Endothelial cell of umbilical vein (primary cell): ENCODE results near the gene TIFAB. TPM values are rescaled to one million over a fixed set of nuclear protein-coding genes. Genes with fewer than 3 reads are reported as not detected.

Experiments used
- BruUV-seq: library from RNA; stranded (reverse); fragments of 400-500 nt; replicated peaks from 2 replicates; lab custom pipeline; 2021; lab: Mats Ljungman, UMichigan
- CTCF ChIA-PET: fragments of 300-600, 350-600 bp; sonication (Branson Sonifier 250); formaldehyde crosslinking; loops from one replicate; lab custom pipeline; 2021; ENCODE audit warnings: antibody characterized with exemption, inconsistent platforms; lab: Charles Lee
- POLR2A ChIA-PET: fragments of 300-600, 350-600 bp; sonication (Branson Sonifier 250); formaldehyde crosslinking; loops from one replicate; lab custom pipeline; 2021; ENCODE audit warnings: antibody characterized with exemption, inconsistent platforms; lab: Charles Lee
- DNase-seq: peaks from one replicate; pipeline ENCODE4 v3.0.0-alpha.2; 2011; ENCODE audit warnings: low read depth, low spot score
- FAIRE-seq: peaks from 2 replicates; lab custom pipeline; 2011; peaks lifted over from hg19 to GRCh38; lab: Jason Lieb, UNC
- H2AFZ ChIP-seq: 2 replicates; pipeline ENCODE4 v1.6.0; 2012; ENCODE audit warnings: low read depth, low read length, control low read depth, inconsistent platforms
- H3K27ac ChIP-seq: 2 replicates; pipeline ENCODE4 v1.5.1; 2011; ENCODE audit warnings: low read depth, mild to moderate bottlenecking, control low read depth, low read length, moderate library complexity; ENCODE audit not compliant: insufficient read depth
- H3K27me3 ChIP-seq, 2 experiments: 2 replicates each; pipeline versions ENCODE4 v1.6.0 to v1.6.1; 2011; ENCODE audit warnings: low read length in 2 of 2, mixed read lengths in 1 of 2; ENCODE audit not compliant: control insufficient read depth in 2 of 2, insufficient read depth in 2 of 2
- H3K36me3 ChIP-seq, 2 experiments: 2 replicates in 1 of 2; 3 replicates in 1 of 2; pipeline ENCODE4 v1.5.1; 2011; ENCODE audit warnings: low read length in 2 of 2, mild to moderate bottlenecking in 1 of 2, moderate library complexity in 1 of 2; ENCODE audit not compliant: control insufficient read depth in 2 of 2, insufficient read depth in 2 of 2; ENCODE audit errors: extremely low read depth in 1 of 2
- H3K4me1 ChIP-seq: 3 replicates; pipeline ENCODE4 v1.5.1; 2011; ENCODE audit warnings: mild to moderate bottlenecking, low read length; ENCODE audit not compliant: control insufficient read depth, insufficient read depth; ENCODE audit errors: extremely low read depth
- H3K4me2 ChIP-seq: 2 replicates; pipeline ENCODE4 v1.6.1; 2011; ENCODE audit warnings: low read length, control low read depth, mixed read lengths; ENCODE audit not compliant: insufficient read depth
- H3K4me3 ChIP-seq, 3 experiments: fragments of 200-600 bp in 1 of 3; sonication (generic), shearing (Covaris generic) in 1 of 3; replicated peaks in 1 of 3; 2 replicates each; pipeline ENCODE4 v1.5.1; 2011 to 2016; ENCODE audit warnings: control low read depth in 3 of 3, low read length in 3 of 3, mild to moderate bottlenecking in 2 of 3, inconsistent platforms in 1 of 3, low read depth in 1 of 3, moderate library complexity in 1 of 3; ENCODE audit not compliant: insufficient read depth in 1 of 3
- H3K79me2 ChIP-seq: 2 replicates; pipeline ENCODE4 v1.6.0; 2012; ENCODE audit warnings: low read length, inconsistent platforms; ENCODE audit not compliant: control insufficient read depth, insufficient read depth
- H3K9ac ChIP-seq: replicated peaks from 2 replicates; pipeline ENCODE3; 2011; ENCODE audit warnings: low read length, control low read depth; ENCODE audit not compliant: insufficient read depth; ENCODE audit errors: extremely low read depth
- H3K9me1 ChIP-seq: replicated peaks from 3 replicates; pipeline ENCODE4 v1.6.0; 2011; ENCODE audit warnings: mild to moderate bottlenecking, low read length; ENCODE audit not compliant: control insufficient read depth, insufficient read depth; ENCODE audit errors: extremely low read depth
- H3K9me3 ChIP-seq: replicated peaks from 2 replicates; pipeline ENCODE4 v1.5.1; 2012; ENCODE audit warnings: low read length, inconsistent platforms; ENCODE audit not compliant: control insufficient read depth, insufficient read depth
- H4K20me1 ChIP-seq: replicated peaks from 2 replicates; pipeline ENCODE3; 2011; ENCODE audit warnings: mild to moderate bottlenecking, low read length; ENCODE audit not compliant: control insufficient read depth, insufficient read depth; ENCODE audit errors: extremely low read depth
- CTCF ChIP-seq, 2 donors: IDR thresholded peaks; 1 replicate in 1 of 2; 2 replicates in 1 of 2; pipeline ENCODE4 v1.5.1; 2011; ENCODE audit warnings: low read length in 2 of 2, mild to moderate bottlenecking in 2 of 2, moderate library complexity in 2 of 2, control low read depth in 1 of 2, inconsistent platforms in 1 of 2, low read depth in 1 of 2; ENCODE audit not compliant: insufficient read depth in 1 of 2; ENCODE audit errors: extremely low read depth in 1 of 2
- EZH2 ChIP-seq: IDR thresholded peaks from 2 replicates; pipeline ENCODE4 v1.6.1; 2012; ENCODE audit warnings: borderline replicate concordance, low read depth, mild to moderate bottlenecking, moderate library complexity, low read length, inconsistent platforms; ENCODE audit not compliant: severe bottlenecking
- FOS ChIP-seq: IDR thresholded peaks from 2 replicates; pipeline ENCODE4 v1.6.1; 2011; ENCODE audit warnings: mild to moderate bottlenecking, low read length, moderate library complexity, borderline replicate concordance; ENCODE audit not compliant: insufficient read depth
- GATA2 ChIP-seq: IDR thresholded peaks from 2 replicates; pipeline ENCODE4 v1.7.0; 2011; ENCODE audit warnings: low read depth, mild to moderate bottlenecking, moderate library complexity, mixed read lengths, low read length; ENCODE audit not compliant: insufficient read length, insufficient read depth
- JUN ChIP-seq: IDR thresholded peaks from 2 replicates; pipeline ENCODE4 v1.6.1; 2011; ENCODE audit warnings: borderline replicate concordance, low read depth; ENCODE audit not compliant: insufficient read length, insufficient read depth
- MAX ChIP-seq: IDR thresholded peaks from 2 replicates; pipeline ENCODE4 v1.6.1; 2011; ENCODE audit not compliant: insufficient read depth, insufficient read length
- MYC ChIP-seq: IDR thresholded peaks from one replicate; pipeline ENCODE4 v1.6.1; 2011; ENCODE audit warnings: mild to moderate bottlenecking, low read depth, low read length
- POLR2A ChIP-seq: IDR thresholded peaks from 2 replicates; pipeline ENCODE4 v1.6.1; 2012; ENCODE audit warnings: low read depth, mild to moderate bottlenecking, control low read depth, low read length
- POLR2AphosphoS5 ChIP-seq: IDR thresholded peaks from 2 replicates; pipeline ENCODE4 v1.6.1; 2012; ENCODE audit warnings: low read depth, mild to moderate bottlenecking, control low read depth, low read length, moderate library complexity; ENCODE audit not compliant: insufficient read depth
- dilution Hi-C: fragments of 300-500 bp; cut with MboI; formaldehyde crosslinking; loops from one replicate; pipeline ENCODE4 v1.15.0; 2019; ENCODE audit warnings: low sequenced_read_pairs; ENCODE audit not compliant: extremely low pct_ligation_motif_present
- intact Hi-C: fragments of 100-400 bp; cut with micrococcal nuclease; formaldehyde crosslinking; loops from one replicate; pipeline ENCODE4 v1.10.0; 2022
- polyA plus RNA-seq, 4 experiments: library from polyadenylated mRNA; depleted of rRNA in 3 of 4; stranded (reverse) in 3 of 4; unstranded in 1 of 4; fragments of >200 nt; gene quantifications; 2 replicates each; pipeline versions ENCODE4 v1.2.1 to v1.2.3, GENCODE V29; 2011 to 2012; ENCODE audit warnings: missing spikeins in 1 of 4
- total RNA-seq: library from RNA; stranded (reverse); gene quantifications from 2 replicates; pipeline ENCODE4 v1.2.3, GENCODE V29; 2021

Gene TIFAB
- total and polyA plus RNA-seq, 2 donors (not counting 3 experiments of a cell fraction or from before 2014, with no cell fraction given): not detected

GRCh38 chr5:135434591-135435466 is 17.3 kb downstream of the TIFAB start:
- Histone ChIP-seq H3K27me3 (peaks cover 7 to 23% of the 10 kb centered on the region in 2 experiments), H3K9me1 (no peaks in the 10 kb centered on the region), H3K27ac (no peak overlapping the region), H3K9ac (no peak overlapping the region), H3K79me2 (no peaks in the 10 kb centered on the region), H4K20me1 (no peaks in the 10 kb centered on the region), H3K4me3 (no peak overlapping the region), H3K36me3 (no peaks in the 10 kb centered on the region), H3K4me2 (no peak overlapping the region), H3K4me1 (no peaks in the 10 kb centered on the region), H3K9me3 (no peaks in the 10 kb centered on the region), H2AFZ (no peak overlapping the region)
- ChIA-PET POLR2A (no interaction called here), CTCF (interaction anchor here (1.0 to 1.1 kb wide), 2 partner anchors 9 to 29 kb away, joined by 3 to 6 read pairs; no protein-coding TSS in a partner anchor)
- BruUV-seq: no TSS peak
- dilution Hi-C loops (no loop called here), intact Hi-C loops (no loop called here)
- FAIRE-seq (no peak), DNase-seq (no peak)
- TF ChIP-seq CTCF (IDR thresholded peaks at IDR 0.05; ENCODE audit: extremely low read depth in 1 of 2, insufficient read depth in 1 of 2, low read depth in 1 of 2, low read length in 2 of 2) (no peak), GATA2 (no peak), FOS (no peak), EZH2 (no peak), POLR2A (no peak), MYC (no peak), JUN (no peak), POLR2AphosphoS5 (no peak), MAX (no peak)
